HG03558 (cell line): Measurements from ENCODE around the gene SLC44A1.

Experiments
- ATAC-seq: cut with Tn5 transposase; IDR thresholded peaks from one replicate; pipeline ENCODE4 v1.9.1; 2021; ENCODE audit warnings: moderate number of reproducible peaks; ENCODE audit not compliant: unreplicated experiment; ENCODE audit errors: extremely low read depth

SLC44A1 gene

GRCh38 chr9:105418588-105419500, 174.4 kb downstream of the SLC44A1 start:
- ATAC-seq, result no peak

- ATAC-seq, result no peak
These were observed 175.6 kb downstream of the SLC44A1 start for GRCh38 chr9:105419816-105420597.

- no peak for ATAC-seq
These were observed 176.7 kb downstream of the SLC44A1 start for GRCh38 chr9:105421154-105421553.

GRCh38 chr9:105421864-105422263, 177.4 kb downstream of the SLC44A1 start:
- no peak for ATAC-seq

GRCh38 chr9:105425816-105426433, 181.5 kb downstream of the SLC44A1 start:
- no peak for ATAC-seq

- no peak for ATAC-seq
These were observed 182.2 kb downstream of the SLC44A1 start for GRCh38 chr9:105426657-105427056.

GRCh38 chr9:105431424-105432246, 187.2 kb downstream of the SLC44A1 start:
- no peak for ATAC-seq

- ATAC-seq, result no peak
These were observed 187.9 kb downstream of the SLC44A1 start for GRCh38 chr9:105432247-105432842.

GRCh38 chr9:105435453-105435852, 191.0 kb downstream of the SLC44A1 start:
- no peak for ATAC-seq

GRCh38 chr9:105436783-105437182, 192.3 kb downstream of the SLC44A1 start:
- no peak for ATAC-seq

GRCh38 chr9:105437704-105438103, 193.3 kb downstream of the SLC44A1 start:
- ATAC-seq, result no peak

- ATAC-seq, result no peak
These were observed 193.8 kb downstream of the SLC44A1 start for GRCh38 chr9:105438141-105438806.

GRCh38 chr9:105439428-105439827, 195.0 kb downstream of the SLC44A1 start:
- ATAC-seq, result no peak

GRCh38 chr9:105441616-105442160, 197.2 kb downstream of the SLC44A1 start:
- no peak for ATAC-seq

GRCh38 chr9:105443121-105443520, 198.7 kb downstream of the SLC44A1 start:
- ATAC-seq, result no peak

- ATAC-seq, result no peak
These were observed 199.7 kb downstream of the SLC44A1 start for GRCh38 chr9:105444130-105444529.

GRCh38 chr9:105445203-105445881, 200.9 kb downstream of the SLC44A1 start:
- no peak for ATAC-seq

GRCh38 chr9:105447386-105447813, 202.9 kb downstream of the SLC44A1 start:
- ATAC-seq, result no peak
